GM12801 (cell line): ENCODE data around the gene NECAB2.

Source experiments
- TF ChIP-seq, protein P1 (sequence below): IDR thresholded peaks from one replicate; pipeline ENCODE4 v1.5.1; 2011; ENCODE audit warnings: control low read depth; ENCODE audit not compliant: insufficient read length; ENCODE audit errors: extremely low read depth

NECAB2 gene

DNA sequence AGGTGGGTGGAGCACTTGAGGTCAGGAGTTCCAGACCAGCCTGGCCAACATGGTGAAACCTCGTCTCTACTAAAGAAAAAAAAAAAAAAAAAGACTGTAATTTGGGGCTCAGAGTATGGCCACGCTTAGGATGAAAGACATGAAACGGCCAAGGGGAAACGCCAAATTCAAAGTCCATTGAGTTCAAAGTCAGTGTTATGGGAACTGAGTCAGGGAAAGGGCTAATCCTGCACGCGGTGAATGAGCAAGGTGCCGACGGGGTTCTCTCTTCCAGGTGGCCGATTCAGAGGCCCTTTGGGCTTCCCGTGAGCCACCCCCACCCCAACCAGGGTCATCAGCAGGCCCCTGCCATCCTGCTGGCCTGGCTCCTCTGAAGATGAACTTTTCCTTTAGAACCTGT lies 22.5 kb upstream of the NECAB2 start:
- TF ChIP-seq, protein P1, sequence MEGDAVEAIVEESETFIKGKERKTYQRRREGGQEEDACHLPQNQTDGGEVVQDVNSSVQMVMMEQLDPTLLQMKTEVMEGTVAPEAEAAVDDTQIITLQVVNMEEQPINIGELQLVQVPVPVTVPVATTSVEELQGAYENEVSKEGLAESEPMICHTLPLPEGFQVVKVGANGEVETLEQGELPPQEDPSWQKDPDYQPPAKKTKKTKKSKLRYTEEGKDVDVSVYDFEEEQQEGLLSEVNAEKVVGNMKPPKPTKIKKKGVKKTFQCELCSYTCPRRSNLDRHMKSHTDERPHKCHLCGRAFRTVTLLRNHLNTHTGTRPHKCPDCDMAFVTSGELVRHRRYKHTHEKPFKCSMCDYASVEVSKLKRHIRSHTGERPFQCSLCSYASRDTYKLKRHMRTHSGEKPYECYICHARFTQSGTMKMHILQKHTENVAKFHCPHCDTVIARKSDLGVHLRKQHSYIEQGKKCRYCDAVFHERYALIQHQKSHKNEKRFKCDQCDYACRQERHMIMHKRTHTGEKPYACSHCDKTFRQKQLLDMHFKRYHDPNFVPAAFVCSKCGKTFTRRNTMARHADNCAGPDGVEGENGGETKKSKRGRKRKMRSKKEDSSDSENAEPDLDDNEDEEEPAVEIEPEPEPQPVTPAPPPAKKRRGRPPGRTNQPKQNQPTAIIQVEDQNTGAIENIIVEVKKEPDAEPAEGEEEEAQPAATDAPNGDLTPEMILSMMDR = no peak

DNA sequence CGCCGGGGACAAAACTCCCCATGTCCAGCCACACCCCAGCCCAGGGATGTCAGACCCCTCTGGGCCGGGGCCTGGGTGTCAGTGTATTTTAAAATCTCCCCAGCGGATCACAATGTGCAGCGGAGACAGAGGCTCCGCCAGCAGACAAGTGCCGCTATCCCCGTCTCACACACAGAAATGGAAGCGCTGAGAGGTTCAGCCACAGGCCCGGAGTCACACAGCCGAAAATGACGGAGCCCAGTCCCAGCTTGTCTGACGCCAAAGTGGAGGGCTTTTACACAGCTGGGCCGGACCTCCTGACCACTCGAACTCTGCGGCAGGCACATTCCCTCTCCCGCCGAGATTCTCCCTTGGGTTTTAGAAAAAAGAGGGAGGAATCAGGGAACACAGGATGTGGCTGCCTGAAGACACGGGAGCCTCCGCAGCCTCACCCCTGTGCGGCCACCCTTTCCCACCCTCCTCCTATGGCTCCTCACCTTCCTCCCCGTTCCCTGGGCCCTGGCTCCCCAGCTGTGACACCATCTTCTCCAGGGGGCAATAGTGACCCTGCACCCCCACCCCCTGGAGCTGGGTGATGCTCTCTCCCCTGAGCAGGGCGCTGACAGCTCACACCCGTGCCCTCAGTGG lies 21.8 kb upstream of the NECAB2 start:
- TF ChIP-seq, protein P1 = no peak

DNA sequence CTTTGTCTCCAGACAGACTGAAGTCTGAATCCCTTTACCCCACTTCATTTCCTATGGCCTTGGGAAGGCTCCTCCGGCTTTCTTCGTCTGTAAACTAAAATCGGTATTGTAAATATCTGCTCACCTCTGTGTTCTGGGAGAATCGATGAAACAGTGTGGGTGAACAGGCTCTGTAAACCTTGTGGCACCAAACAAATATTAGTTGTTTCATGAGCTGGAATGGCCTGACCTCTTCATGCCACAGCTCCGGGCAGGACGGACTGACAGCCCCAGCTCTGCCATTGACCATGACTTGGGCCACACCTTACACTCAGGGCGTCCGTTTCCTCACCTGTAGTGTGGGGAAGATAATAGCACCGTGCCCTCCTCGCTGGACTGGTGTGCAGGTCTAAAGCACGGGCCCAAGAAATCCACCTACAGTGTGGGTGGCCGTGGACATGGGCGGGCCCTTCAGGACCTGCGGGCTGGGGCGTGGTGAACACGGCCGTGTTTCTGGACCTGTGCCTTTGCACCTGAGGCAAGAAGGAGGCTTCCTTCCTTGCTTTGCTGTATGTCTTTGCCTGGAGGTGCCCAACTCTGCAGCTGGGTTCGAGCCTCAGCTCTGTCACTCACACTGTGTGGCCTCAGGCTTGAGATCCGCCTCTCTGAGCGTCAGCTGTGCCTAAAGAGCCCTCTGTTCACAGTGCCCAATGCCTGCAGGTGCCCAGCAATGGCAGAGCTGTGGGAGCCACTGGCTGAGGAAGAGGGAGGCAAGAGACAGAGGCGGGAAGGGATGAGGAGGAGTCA lies 21.1 kb upstream of the NECAB2 start:
- TF ChIP-seq, protein P1 = no peak

DNA sequence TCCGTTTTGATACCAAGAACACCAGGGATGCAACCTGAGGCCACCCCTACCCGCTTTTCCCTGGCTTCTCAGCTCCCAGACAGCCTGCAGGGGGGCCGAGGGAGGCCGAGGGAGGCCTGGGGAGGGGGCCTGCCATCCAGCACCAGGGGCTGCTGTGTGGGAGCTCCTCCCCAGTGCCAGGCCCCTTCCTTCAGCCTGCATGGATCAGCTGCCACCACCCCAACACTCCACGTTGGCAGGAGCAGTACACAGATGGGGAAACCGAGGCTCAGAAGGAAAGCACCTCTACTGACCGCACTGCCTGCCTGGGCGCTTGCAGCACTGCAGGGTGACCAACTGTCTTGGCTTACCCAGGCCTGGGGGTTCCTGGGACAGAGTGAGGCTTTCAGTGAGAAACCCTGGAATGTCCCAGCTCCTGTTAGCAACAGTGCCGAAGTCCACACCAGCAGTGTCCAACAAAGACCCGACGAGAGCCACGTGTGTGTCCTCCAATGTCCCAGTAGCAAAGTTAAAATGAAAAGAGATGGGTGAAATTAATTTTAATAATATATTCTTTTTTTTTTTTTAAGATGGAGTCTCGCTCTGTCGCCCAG lies 20.3 kb upstream of the NECAB2 start:
- TF ChIP-seq, protein P1 = no peak

DNA sequence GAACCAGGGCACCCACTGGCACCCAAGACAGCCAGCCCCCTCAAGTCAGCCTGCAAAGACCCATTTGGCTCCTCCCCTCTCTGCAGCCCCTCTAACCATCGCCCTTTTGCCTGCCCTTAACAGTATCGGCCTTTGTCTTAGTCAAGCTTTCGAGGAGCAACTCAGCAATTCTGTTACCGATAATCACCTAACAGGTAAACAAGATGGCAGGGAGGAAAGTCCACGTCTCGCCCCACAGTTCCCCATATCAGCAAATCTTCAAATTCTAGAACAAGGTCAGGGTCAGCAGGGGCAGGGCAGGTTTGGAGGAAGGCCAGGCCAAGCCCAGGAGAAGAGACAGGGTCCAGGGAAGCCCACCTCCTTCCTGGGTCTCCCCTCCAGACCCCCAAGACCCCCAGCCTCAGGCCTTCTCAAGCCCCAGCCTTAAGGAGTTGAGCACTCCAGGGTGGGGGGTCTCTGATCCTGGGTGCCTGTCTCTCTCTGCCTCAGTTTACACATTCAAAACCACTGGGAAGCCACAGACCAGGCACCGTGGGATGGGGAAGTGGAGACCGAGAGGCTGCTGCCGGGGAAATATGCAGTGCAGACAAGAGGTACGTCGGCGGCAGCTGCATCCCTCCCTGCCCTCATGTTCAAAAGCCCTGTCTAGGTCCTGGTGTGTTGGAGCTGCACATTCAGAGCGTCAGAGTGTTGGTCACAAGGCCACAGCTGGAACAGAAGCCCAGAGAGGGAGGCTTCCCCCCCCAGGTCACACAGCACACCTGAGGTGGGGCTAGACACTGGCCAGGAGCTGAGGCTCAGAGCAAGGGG lies 18.9 kb upstream of the NECAB2 start:
- TF ChIP-seq, protein P1 = no peak

DNA sequence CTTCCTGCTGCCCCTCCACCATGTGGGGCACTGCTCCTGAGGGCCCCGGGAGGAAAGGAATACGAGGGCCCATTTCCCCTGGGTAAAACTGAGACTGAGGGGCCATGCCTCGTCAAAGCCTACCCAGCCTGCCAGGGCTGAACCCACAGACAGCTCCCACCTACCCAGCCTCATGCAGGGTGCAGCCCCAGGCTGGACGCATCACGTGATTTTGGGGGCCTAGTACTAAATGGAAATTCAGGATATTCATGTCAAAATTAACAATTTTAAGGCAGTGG lies 18.4 kb upstream of the NECAB2 start:
- TF ChIP-seq, protein P1 = no peak

DNA sequence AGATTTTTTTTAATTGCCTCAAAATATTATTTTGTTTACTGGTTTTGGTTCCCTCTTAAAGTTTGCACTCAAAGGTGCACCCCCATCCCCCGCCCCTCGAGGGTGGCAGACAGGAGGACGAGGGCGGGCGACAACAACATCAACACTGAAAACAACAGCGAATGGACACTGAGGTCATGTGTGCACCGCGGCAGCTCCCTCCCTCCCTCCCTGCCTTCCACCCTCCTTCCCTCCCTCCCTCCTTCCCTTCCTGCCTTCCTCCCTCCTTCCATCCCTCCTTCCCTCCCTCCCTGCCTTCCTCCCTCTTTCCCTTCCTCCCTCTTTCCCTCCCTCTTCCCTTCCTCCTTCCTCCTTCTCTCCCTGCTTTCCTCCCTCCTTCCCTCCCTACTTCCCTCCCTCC lies 16.5 kb upstream of the NECAB2 start:
- TF ChIP-seq, protein P1 = no peak
